SK-N-MC (cell line): ENCODE measurements around the gene SLC66A1.

Experiments used
- DNase-seq: peaks from one replicate; pipeline ENCODE4 v3.0.0-alpha.2; 2011; ENCODE audit warnings: low read depth, low spot score
- H3K27ac ChIP-seq: fragments of 200-600 bp; sonication (generic); 2 replicates; pipeline ENCODE4 v1.5.1; 2016; ENCODE audit warnings: mixed run types
- H3K36me3 ChIP-seq: fragments of 200-600 bp; sonication (generic); 2 replicates; pipeline ENCODE4 v1.6.1; 2017; ENCODE audit warnings: antibody characterized with exemption, low read length, mixed read lengths; ENCODE audit not compliant: insufficient read depth
- H3K4me3 ChIP-seq: fragments of 200-600 bp; sonication (generic); 2 replicates; pipeline ENCODE4 v1.5.1; 2016
- H3K9ac ChIP-seq: fragments of 200-600 bp; sonication (generic); 2 replicates; pipeline ENCODE4 v1.8.0; 2017; ENCODE audit warnings: mixed run types, mixed read lengths; ENCODE audit not compliant: insufficient read length
- H3K9me3 ChIP-seq: fragments of 200-600 bp; sonication (generic); 2 replicates; pipeline ENCODE4 v1.6.1; 2017; ENCODE audit warnings: low read depth, mild to moderate bottlenecking, antibody characterized with exemption, low read length, moderate library complexity, mixed read lengths
- EZH2 ChIP-seq: fragments of 200-600 bp; sonication (generic); IDR thresholded peaks from one replicate; pipeline ENCODE4 v1.6.1; 2017; ENCODE audit warnings: antibody characterized with exemption
- FOXP2 ChIP-seq: optimal IDR thresholded peaks from 2 replicates; pipeline ENCODE3; 2011; ENCODE audit warnings: mild to moderate bottlenecking, moderate library complexity; ENCODE audit not compliant: insufficient read depth; ENCODE audit errors: extremely low read length, control extremely low read depth
- POLR2AphosphoS5 ChIP-seq: IDR thresholded peaks from 2 replicates; pipeline ENCODE4 v1.6.1; 2012; ENCODE audit warnings: mild to moderate bottlenecking, low read depth, low read length, borderline replicate concordance

SLC66A1 gene

DNA sequence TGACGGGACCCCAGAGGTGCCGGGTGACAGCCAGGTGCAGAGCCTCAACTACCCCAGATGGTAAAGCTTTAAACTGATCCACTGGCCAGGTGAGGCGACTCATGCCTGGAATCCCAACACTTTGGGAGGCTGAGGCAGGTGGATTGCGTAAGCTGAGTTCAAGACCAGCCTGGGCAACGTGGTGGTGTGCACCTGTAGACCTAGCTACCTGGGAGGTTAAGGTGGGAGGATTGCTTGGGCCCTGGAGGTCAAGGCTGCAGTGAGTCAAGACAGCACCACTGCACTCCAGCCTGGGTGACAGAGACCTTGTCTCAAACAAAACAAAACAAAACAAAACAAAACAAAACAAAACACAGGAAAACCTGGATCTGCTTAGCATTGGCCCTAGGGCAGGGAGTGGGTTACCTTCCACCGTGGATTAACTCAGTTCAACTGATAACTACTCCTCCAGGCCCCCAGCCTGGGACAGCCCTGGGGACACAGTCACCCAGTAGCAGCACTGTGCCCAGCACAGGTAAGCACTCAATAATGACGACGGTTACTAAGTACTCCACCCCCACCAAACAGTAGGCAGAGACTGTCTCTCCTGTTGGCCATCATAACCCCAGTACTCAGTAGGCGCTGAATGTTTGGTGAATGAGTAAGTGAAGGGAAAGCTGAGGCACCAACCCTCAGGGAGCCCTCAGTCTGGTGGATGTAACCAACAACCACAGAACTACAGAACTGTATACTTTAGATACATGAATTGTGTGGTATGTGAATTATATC, 21.6 kb downstream of the SLC66A1 start:
- TF ChIP-seq EZH2, result no peak
- no peak for TF ChIP-seq FOXP2
- no peak for TF ChIP-seq POLR2AphosphoS5
- no peak for DNase-seq
- no peaks in the 10 kb centered on the region for H3K36me3 ChIP-seq

DNA sequence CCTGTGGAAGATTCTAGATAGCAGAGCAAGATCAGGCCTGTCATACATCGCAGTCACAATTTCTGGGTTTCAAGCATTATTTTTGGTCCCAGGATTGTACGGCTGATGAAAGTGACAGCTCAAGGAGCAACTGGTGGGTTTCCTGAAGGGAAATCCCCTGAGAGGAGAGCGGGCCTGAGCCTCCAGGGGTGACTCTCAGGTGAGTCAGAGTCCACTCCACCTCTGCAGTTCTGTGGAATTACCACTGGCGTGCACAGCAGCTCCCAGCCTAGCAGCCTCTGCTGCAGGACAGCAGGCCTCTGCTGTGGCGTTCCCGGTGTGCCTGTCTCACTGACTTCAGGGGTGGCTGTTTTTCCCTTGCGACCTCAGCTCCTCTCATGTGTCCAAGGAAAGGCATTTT, 24.4 kb downstream of the SLC66A1 start:
- Histone ChIP-seq H3K27ac (peak overlapping the region; percentile 90), H3K9me3 (no peaks in the 10 kb centered on the region), H3K9ac (no peak overlapping the region), H3K36me3 (no peaks in the 10 kb centered on the region), H3K4me3 (no peak overlapping the region)
- no peak for TF ChIP-seq EZH2
- TF ChIP-seq FOXP2, result no peak
- no peak for DNase-seq

More for the DNA sequence above, 21.6 kb downstream of the SLC66A1 start:
- H3K4me3 ChIP-seq, result no peak overlapping the region
- H3K9ac ChIP-seq, result no peak overlapping the region
- H3K9me3 ChIP-seq, result no peaks in the 10 kb centered on the region
- no peak overlapping the region for H3K27ac ChIP-seq

- no peaks in the 10 kb centered on the region; the same call in 1 of the 2 replicates for H3K36me3 ChIP-seq
- DNase-seq, result no peak
- peak overlapping the region; percentile 37 for H3K9ac ChIP-seq
- peak overlapping the region; percentile 90 for H3K27ac ChIP-seq
- TF ChIP-seq POLR2AphosphoS5 (no peak), EZH2 (no peak), FOXP2 (no peak)
- H3K9me3 ChIP-seq, result no peaks in the 10 kb centered on the region
- 0 out of 2 replicates have a peak overlapping the region, but pooled peaks have one; percentile 25 for H3K4me3 ChIP-seq
These were observed 25.2 kb downstream of the SLC66A1 start for GRCh38 chr1:19337289-19337688.

- H3K27ac ChIP-seq, result peak overlapping the region; percentile 90
- peak overlapping the region; percentile 57 for H3K9ac ChIP-seq
These were observed 26.2 kb downstream of the SLC66A1 start for GRCh38 chr1:19338323-19338762.

DNA sequence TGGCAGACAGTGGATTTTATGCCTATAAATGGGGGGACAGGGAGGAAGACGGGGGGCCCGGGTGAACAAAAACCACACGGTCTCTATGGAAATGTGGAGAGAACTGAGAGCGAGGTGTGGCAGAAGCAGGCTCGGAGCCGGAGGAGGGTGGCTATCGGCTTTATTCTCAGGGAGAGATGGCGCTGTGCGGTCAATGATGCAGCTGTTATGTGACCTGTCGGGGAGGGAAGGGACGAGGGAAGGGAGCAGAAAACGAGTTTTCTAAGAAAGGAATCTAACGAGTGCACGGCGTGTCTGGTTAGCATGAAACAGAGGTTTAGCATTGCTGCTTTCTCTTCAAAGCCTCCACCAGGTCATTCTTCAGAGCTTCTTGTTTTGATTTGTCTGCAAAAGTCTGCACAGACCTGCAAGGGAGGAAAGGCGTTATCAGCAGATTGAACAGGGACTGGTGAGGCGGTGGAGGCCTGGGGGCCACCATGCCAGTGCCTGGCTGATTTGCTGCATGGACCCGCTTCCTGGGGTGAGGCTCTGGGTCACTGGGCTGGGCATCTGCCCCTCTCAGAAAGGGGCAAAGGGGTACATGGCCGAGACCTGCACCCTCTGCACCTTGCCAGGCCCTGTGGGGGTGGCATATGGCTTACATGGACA, 27.2 kb downstream of the SLC66A1 start:
- no peaks in the 10 kb centered on the region; the same call in 1 of the 2 replicates for H3K36me3 ChIP-seq
- no peaks in the 10 kb centered on the region for H3K9me3 ChIP-seq
- H3K4me3 ChIP-seq, result no peak overlapping the region
- TF ChIP-seq POLR2AphosphoS5 (no peak), EZH2 (no peak), FOXP2 (no peak)
- H3K9ac ChIP-seq, result peak overlapping the region; percentile 65
- peak overlapping the region; percentile 90 for H3K27ac ChIP-seq
- DNase-seq, result no peak

More at GRCh38 chr1:19338323-19338762, 26.2 kb downstream of the SLC66A1 start:
- DNase-seq, result peak; percentile 83
- H3K9me3 ChIP-seq, result no peaks in the 10 kb centered on the region
- peak; percentile 19 for TF ChIP-seq FOXP2
- TF ChIP-seq POLR2AphosphoS5, result peak; percentile 51
- TF ChIP-seq EZH2, result no peak
- H3K4me3 ChIP-seq, result peak overlapping the region; percentile 25; the same call in 1 of the 2 replicates
- no peaks in the 10 kb centered on the region; the same call in 1 of the 2 replicates for H3K36me3 ChIP-seq

- no peak for DNase-seq
These were observed 28.3 kb downstream of the SLC66A1 start for GRCh38 chr1:19340387-19340937.

DNA sequence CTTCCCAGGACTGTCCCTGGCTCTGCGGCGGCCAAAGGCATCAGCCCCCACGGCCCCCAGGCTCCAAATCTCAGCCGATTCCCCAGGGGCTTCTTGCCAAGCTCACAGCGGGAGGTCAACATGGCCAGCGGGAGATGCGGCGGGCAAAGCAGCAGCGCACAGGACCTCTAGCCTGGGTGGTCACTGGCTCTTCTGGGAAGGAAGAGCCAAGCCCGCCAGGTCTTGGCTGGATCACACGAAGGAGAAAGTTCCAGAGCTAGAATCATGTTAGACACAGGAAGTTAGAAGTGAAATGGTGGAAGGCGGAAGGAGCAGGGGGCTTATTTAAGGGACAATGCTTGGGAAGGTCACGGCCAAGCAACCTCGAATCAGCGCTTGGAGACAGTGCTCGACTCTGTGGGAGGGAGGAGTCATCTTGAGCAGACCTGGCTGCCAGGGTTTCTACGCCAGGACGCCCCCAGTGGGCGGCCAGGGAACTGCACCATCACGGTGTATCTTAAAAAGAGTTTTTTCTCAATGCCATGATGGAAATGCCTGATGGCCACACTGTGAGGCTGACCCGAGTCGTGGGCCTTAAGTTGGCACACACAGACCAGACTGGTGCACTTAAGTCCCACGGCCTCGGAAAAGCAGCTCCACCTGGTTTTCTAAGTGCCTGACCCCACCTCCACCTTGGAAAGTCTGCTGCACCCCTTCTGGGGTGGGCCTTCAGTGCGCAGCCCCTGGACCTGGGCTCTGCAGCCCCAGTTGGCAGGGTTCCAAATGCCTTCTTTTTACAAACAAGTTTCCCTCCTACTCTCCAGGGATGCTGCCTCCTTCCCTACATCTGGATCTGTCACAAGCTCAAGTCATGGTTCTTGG, 29.3 kb downstream of the SLC66A1 start:
- H3K9me3 ChIP-seq, result no peaks in the 10 kb centered on the region
- H3K4me3 ChIP-seq, result no peak overlapping the region
- TF ChIP-seq EZH2 (no peak), POLR2AphosphoS5 (no peak), FOXP2 (no peak)
- no peaks in the 10 kb centered on the region; the same call in 1 of the 2 replicates for H3K36me3 ChIP-seq
- no peak overlapping the region for H3K9ac ChIP-seq
- H3K27ac ChIP-seq, result no peak overlapping the region
- DNase-seq, result peak; percentile 18

More at GRCh38 chr1:19340387-19340937, 28.3 kb downstream of the SLC66A1 start:
- no peak overlapping the region for H3K9ac ChIP-seq
- H3K9me3 ChIP-seq, result no peaks in the 10 kb centered on the region
- TF ChIP-seq EZH2 (no peak), POLR2AphosphoS5 (no peak), FOXP2 (no peak)
- H3K27ac ChIP-seq, result no peak overlapping the region
- no peak overlapping the region for H3K4me3 ChIP-seq
- no peaks in the 10 kb centered on the region; the same call in 1 of the 2 replicates for H3K36me3 ChIP-seq

- no peak overlapping the region for H3K9ac ChIP-seq
- H3K36me3 ChIP-seq, result no peaks in the 10 kb centered on the region; the same call in 1 of the 2 replicates
- H3K27ac ChIP-seq, result no peak overlapping the region
- no peak overlapping the region for H3K4me3 ChIP-seq
- no peak for DNase-seq
- no peaks in the 10 kb centered on the region for H3K9me3 ChIP-seq
- TF ChIP-seq POLR2AphosphoS5 (no peak), FOXP2 (no peak), EZH2 (no peak)
These were observed 30.1 kb downstream of the SLC66A1 start for GRCh38 chr1:19342062-19342750.
